Astrocyte of the hippocampus (primary cell): Measurements from ENCODE around the gene ROBO4.
A peak's percentile ranks its signal among the peaks of the same experiment; 100 is the strongest.

Experiments used
- DNase-seq: peaks from one replicate; pipeline ENCODE4 v3.0.0; 2011; ENCODE audit warnings: low read depth, low spot score

ROBO4 gene

DNA sequence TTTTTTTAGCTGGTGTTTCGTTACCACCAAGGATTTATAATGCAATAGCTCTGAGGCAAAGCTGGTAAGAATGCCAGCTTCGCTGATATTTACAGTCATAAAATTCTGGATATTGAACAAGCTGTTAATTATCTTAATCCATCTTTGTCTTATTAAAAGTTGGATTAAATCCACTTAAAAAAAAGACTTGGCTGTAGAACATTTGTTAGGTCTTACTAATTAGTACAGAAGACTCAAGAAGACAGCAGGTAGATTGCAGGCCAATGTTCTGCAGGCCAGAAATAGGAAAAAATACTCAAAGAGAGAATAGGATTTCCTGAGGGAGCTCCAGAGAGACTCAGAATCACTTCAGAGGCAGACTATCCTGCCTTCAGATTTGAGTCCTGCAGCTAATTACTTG, 7.5 kb downstream of the ROBO4 start:
- no peak for DNase-seq

DNA sequence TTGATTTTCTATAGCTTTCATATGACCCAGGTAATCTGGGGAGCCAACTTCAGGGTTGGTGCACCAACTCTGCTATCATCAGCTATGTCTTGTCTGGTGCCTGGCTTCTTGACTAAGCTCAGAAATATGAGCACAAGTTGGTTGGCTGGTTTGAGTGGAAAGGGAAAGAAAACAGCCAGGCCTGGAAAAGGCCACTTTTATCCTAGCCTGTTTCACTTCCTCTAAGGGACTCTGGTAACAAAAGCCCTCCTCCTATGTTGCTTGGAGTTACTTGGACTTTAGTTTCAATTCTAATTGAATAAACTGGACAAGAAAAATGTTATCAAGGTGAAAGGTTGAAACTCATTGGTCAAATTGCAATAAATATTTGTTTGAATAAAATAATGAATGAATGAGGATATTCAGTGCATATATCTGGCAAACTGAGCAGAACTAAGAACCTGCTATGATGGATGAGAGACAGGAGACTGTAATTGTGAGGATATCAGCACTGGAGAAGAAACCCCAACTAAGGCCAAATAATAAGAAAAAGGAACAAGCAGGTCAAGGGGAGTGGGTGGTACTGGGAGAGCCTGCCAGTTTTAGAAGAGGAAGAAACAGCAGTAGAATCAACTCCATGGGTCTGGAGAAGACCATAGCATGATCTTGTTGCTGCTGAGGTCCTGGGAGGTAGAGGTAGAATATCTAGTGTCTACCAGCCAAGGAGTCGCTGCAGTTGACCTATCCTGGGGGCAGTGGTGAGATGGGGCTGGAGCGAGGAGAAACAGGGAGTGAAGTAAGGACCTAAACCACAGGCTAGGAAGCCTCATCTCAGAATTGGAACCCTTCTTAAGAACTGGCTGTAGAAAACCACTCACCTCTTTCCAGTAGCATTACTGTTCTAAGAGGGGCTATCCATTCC, 8.2 kb downstream of the ROBO4 start:
- DNase-seq, result no peak

- no peak for DNase-seq
Measured at GRCh38 chr11:124887667-124888013, 10.0 kb downstream of the ROBO4 start.

DNA sequence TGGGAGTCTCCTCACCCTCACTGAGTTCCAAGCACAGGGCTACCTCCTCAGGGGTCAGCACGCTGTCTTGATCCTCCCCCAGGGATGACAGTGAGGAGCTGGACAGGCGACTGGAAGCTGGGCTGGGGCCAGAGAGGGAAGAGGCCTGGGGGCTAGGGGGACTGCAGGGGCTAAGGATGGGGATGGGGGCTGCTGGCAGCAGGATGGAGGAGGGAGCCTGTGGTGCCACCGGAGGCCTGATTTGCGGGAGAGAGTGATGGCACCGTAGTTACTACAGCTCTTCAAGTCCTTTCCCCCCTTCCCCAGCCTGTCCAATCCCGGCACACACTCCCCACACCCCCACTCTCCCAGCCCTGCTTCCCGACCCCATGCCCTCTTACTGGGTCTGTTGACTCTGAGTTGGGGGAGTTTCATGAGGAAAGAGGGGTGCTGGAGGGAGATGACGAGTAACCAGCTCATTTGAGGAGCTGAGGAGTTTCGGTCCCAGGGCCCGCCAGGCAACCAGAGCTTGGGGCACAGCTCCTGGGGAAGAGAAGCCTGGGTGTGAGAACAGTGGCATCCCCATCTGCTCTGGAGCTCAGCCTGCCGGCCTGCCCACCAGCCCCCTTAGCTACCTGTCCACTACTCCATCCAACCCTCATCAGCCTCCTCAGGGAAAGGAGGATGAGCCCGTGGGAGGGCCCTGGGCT, 10.5 kb downstream of the ROBO4 start:
- DNase-seq, result no peak

GRCh38 chr11:124886476-124886875, 11.2 kb downstream of the ROBO4 start:
- no peak for DNase-seq

- DNase-seq, result no peak
Measured at GRCh38 chr11:124884869-124885479, 12.7 kb downstream of the ROBO4 start.

DNA sequence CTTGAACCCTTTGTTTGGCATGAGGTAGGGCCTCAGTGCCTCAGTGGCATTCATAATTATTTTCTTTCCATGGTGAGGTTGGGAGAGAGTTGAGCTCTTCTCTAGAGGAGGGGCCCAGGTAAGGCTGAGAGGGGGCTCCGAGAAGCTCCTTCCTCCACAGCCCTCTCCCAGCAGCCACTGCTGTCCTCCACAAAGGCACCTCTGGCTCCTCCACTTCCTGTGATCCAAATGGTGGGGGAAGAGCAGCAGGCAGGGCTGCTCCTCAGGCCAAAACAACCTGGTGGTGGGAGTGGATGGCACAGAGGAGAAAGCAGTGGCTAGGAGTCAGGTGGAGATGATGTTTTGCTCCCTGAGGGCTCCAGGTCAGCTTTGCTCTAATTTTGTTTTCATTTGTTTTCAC, 13.3 kb downstream of the ROBO4 start:
- DNase-seq, result no peak

DNA sequence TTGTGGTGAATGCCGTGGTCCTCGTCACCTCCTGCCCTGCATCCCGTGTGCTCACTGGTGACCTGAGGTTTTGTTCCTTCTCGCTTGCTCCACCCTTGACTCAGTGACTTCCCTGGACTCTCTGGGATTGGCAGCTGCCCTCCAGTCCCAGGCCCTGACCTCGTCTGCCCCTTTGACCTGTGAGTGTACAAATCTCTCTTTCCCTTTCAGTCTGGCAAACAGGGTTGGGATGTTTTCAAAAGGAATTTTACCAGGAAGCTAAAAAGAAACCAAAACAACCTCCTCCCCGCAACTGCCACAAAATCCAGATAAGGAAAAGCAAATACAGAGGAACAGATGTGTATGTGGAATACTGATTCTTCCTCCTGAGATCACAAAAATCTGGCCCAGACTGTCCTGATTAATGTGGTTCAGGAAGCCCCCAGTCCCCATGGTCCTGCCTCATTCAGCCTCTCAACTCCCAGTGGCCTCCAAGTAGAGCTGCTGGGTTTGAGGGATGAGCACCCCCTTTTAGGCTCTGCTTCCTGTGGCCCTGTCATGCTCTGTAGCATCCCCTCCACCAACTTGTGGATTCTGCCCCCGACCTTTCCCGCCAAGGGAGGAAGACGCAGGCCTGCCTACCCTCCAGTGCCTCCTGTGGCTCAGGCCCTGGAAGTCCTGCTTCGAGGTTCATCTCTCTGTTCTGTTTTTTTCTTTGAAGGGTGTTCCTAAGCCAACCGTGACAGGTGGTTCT, 15.2 kb downstream of the ROBO4 start:
- peak; percentile 42 for DNase-seq

- DNase-seq, result no peak
Measured at GRCh38 chr11:124880958-124881357, 16.7 kb downstream of the ROBO4 start.

DNA sequence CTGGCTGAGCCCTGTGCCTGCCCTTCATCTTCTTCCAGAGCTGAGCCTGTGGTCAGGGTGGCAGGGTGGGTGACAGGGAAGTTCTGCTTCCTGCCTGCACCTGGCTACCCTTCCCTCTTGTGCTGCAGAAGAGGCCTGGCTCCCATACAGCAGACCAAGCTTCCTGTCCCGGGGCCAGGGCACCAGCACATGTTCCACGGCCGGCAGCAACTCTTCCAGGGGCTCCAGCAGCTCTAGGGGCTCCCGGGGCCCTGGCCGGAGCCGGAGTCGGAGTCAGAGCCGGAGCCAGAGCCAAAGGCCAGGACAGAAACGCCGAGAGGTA, 17.4 kb downstream of the ROBO4 start:
- no peak for DNase-seq

- no peak for DNase-seq
Measured at GRCh38 chr11:124879493-124880289, 18.0 kb downstream of the ROBO4 start.

- no peak for DNase-seq
Measured at GRCh38 chr11:124878759-124879492, 18.7 kb downstream of the ROBO4 start.

- DNase-seq, result no peak
Measured at GRCh38 chr11:124877910-124878758, 19.5 kb downstream of the ROBO4 start.

DNA sequence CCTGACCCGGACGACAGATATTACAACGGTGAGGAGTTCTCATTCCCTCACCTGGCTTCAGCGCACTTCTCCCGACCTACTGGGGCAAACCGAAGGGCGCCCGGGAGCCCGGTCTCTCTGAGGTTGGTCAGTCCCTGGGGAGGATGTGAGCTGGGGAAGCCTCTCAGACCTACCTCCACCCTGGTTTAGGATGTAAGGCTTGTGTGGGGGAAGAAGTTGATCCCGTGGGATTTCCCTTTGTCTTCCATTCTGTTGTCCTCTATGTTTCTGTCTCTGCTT, 20.1 kb downstream of the ROBO4 start:
- DNase-seq, result no peak

DNA sequence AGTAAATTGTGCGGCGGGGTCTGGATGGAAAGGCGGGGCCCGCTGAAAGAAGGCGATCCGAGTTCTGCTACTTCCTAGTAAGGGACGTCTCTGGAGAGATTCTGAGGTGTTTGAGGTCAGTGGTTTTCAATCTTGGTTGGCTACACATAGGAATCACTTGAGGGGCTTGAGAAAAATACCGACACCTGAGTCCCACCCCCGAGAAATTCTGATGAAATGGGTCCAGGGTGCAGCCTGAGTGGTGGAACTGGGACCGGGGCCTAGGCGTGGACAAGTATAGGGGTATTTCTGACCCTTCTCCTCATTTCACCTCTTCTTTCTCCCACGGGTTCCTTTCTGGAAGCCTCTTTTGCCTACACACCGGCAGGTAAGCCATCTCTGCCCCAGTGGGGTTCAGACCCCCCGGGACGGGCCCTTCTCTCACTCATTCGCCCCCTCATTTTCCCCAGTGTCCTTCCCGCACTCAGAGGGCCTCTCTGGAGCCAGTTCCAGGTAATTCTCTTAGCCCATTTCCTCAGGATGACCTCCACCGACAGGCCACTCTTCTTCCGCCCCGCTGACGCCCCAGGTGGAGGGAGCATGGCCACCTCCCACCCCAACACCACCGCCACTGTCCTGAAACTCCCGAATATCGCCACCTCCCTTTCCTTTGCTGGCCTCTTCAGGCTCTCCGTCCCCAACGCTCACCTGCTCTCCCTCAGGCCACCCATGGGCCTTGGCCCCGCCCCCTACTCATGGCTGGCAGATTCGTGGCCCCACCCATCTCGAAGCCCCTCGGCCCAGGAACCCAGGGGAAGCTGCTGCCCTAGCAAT, 20.6 kb downstream of the ROBO4 start:
- no peak for DNase-seq

- peak; percentile 96 for DNase-seq
Measured at GRCh38 chr11:124875943-124876817, 21.5 kb downstream of the ROBO4 start.

DNA sequence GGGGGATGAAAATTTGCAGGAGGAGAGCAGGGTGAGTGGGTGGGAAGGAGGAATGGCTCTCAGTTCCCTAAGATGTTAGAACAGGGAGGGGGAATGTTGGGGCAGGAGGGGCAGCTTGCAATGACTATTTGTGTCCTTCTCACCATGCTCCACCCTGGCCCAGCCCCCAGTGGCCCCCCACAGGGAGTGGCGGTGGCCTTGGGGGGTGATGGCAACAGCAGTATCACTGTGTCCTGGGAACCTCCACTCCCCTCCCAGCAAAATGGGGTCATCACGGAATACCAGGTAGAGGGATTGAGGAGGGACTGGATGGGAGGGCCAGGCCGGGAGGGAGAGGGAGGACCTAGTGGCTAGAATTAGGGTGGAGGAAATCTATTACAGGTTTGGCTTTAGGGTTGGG, 22.3 kb downstream of the ROBO4 start:
- no peak for DNase-seq

GRCh38 chr11:124874571-124875255, 23.0 kb downstream of the ROBO4 start:
- DNase-seq, result no peak
